DOHH2 (cell line): Measurements from ENCODE around the gene SMC1B.

Source experiments
- H3F3A ChIP-seq: fragments of 200-600 bp; sonication (generic), shearing (Covaris generic); 2 replicates; pipeline ENCODE4 v1.6.0; 2016; ENCODE audit warnings: antibody characterized with exemption, mild to moderate bottlenecking; ENCODE audit not compliant: control insufficient read depth, insufficient read depth
- H3K27ac ChIP-seq: fragments of 200-600 bp; sonication (generic); 2 replicates; pipeline ENCODE4 v1.5.1; 2014; ENCODE audit warnings: low read depth, mild to moderate bottlenecking, low read length, moderate library complexity
- H3K27me3 ChIP-seq: fragments of 200-600 bp; sonication (generic); 2 replicates; pipeline ENCODE4 v1.6.1; 2014; ENCODE audit warnings: mild to moderate bottlenecking, low read length, mixed read lengths; ENCODE audit not compliant: control insufficient read depth
- H3K36me3 ChIP-seq: fragments of 200-600 bp; sonication (generic); 2 replicates; pipeline ENCODE4 v1.6.1; 2014; ENCODE audit warnings: mild to moderate bottlenecking, low read length, moderate library complexity, mixed read lengths; ENCODE audit not compliant: control insufficient read depth
- H3K4me1 ChIP-seq: fragments of 200-600 bp; sonication (generic); 2 replicates; pipeline ENCODE4 v1.6.1; 2014; ENCODE audit warnings: mild to moderate bottlenecking, low read length, mixed read lengths; ENCODE audit not compliant: control insufficient read depth
- H3K4me2 ChIP-seq: fragments of 200-600 bp; sonication (generic); 2 replicates; pipeline ENCODE4 v1.6.0; 2014; ENCODE audit warnings: mild to moderate bottlenecking, low read length, moderate library complexity
- H3K4me3 ChIP-seq: fragments of 200-600 bp; sonication (generic); 2 replicates; pipeline ENCODE4 v1.5.1; 2014; ENCODE audit warnings: mild to moderate bottlenecking, low read length, mixed read lengths
- H3K79me2 ChIP-seq: fragments of 200-600 bp; sonication (generic); 2 replicates; pipeline ENCODE4 v1.6.1; 2014; ENCODE audit warnings: mild to moderate bottlenecking, low read length, mixed read lengths; ENCODE audit not compliant: control insufficient read depth
- H3K9me2 ChIP-seq: fragments of 200-600 bp; sonication (generic); replicated peaks from 2 replicates; pipeline ENCODE4 v1.6.1; 2014; ENCODE audit warnings: mild to moderate bottlenecking, low read length, mixed read lengths; ENCODE audit not compliant: control insufficient read depth
- H3K9me3 ChIP-seq: fragments of 200-600 bp; sonication (generic); 2 replicates; pipeline ENCODE4 v1.6.1; 2014; ENCODE audit warnings: antibody characterized with exemption, low read length, mixed read lengths; ENCODE audit not compliant: control insufficient read depth, insufficient read depth
- H4K20me1 ChIP-seq: fragments of 200-600 bp; sonication (generic); 2 replicates; pipeline ENCODE4 v1.6.0; 2014; ENCODE audit warnings: low read depth, mild to moderate bottlenecking, antibody characterized with exemption, low read length, moderate library complexity; ENCODE audit not compliant: control insufficient read depth, insufficient read depth
- EZH2phosphoT487 ChIP-seq: fragments of 200-600 bp; sonication (generic); IDR thresholded peaks from 2 replicates; pipeline ENCODE4 v1.6.1; 2017; ENCODE audit warnings: borderline replicate concordance, mild to moderate bottlenecking, antibody characterized with exemption, low read length, moderate library complexity, mixed read lengths
- TF ChIP-seq, protein P1 (sequence below): fragments of 200-600 bp; sonication (generic); IDR thresholded peaks from one replicate; pipeline ENCODE4 v1.5.1; 2014; ENCODE audit warnings: antibody characterized with exemption, mild to moderate bottlenecking, low read depth, low read length; ENCODE audit not compliant: poor library complexity, severe bottlenecking

SMC1B gene

DNA sequence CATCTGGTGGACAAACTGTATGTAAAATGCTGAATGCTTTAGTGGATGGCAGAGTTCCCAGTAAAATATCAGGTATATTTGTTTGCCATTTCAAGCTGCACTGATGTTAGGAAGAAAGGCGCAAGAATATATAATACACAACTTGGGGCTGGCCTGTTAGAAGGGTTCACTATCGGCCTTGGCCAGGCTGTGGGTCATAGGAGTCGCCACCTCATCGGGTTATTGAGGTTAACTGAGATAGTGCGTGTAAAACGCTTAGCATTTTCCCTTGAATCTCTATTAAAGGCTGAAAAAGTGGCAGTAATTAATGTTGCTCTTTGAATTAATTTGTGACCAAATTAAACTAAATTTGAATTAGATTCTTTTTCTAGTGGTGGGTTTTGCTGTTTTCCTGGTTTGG is 98.6 kb downstream of the SMC1B start:
- Histone ChIP-seq H3K4me1 (peaks cover 30% of the 10 kb centered on the region), H3K9me2 (no peaks in the 10 kb centered on the region), H3K27ac (no peak overlapping the region), H3K36me3 (peaks cover 7% of the 10 kb centered on the region; the same call in 1 of the 2 replicates), H3K27me3 (no peaks in the 10 kb centered on the region), H4K20me1 (peaks cover 7% of the 10 kb centered on the region; the same call in 1 of the 2 replicates), H3K4me3 (no peak overlapping the region), H3K9me3 (no peaks in the 10 kb centered on the region), H3K4me2 (no peak overlapping the region), H3K79me2 (peaks cover 82% of the 10 kb centered on the region), H3F3A (no peaks in the 10 kb centered on the region; the same call in 1 of the 2 replicates)
- no peak for TF ChIP-seq EZH2phosphoT487
- TF ChIP-seq, protein P1, sequence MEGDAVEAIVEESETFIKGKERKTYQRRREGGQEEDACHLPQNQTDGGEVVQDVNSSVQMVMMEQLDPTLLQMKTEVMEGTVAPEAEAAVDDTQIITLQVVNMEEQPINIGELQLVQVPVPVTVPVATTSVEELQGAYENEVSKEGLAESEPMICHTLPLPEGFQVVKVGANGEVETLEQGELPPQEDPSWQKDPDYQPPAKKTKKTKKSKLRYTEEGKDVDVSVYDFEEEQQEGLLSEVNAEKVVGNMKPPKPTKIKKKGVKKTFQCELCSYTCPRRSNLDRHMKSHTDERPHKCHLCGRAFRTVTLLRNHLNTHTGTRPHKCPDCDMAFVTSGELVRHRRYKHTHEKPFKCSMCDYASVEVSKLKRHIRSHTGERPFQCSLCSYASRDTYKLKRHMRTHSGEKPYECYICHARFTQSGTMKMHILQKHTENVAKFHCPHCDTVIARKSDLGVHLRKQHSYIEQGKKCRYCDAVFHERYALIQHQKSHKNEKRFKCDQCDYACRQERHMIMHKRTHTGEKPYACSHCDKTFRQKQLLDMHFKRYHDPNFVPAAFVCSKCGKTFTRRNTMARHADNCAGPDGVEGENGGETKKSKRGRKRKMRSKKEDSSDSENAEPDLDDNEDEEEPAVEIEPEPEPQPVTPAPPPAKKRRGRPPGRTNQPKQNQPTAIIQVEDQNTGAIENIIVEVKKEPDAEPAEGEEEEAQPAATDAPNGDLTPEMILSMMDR, result no peak

DNA sequence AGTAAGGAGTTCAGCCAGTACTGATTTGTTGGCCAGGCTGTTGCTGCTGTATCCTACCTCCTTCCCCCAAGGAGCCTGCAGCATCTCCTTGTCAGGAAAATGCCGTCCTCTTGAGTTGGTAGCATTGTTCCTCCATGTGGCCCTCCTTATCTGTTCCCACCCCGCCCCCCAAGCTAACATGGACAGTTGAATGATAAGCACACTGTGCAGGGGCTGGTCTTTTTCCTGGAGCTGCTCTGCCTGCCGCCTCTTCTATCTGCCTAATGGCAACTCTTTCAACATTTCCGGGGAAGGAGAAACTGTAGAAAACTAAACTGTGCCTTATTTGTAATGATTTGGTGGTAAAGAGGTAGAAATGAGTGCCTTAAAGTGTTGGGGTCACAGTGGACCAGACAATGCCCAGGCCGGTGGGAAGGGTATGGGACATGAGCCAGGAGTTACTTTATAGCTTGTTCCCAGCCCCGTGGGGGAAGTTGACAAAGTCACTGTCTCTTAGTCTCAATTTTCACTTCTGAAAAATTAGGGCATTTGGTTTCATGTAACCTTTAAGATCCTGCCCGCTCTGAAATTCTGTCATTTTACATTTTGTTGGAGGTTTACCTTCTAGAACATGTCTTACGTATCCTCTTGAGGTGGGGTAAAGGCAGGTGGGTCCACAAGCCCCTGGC is 99.2 kb downstream of the SMC1B start:
- Histone ChIP-seq H3K36me3 (peaks cover 7% of the 10 kb centered on the region; the same call in 1 of the 2 replicates), H3K9me2 (no peaks in the 10 kb centered on the region), H3F3A (no peaks in the 10 kb centered on the region; the same call in 1 of the 2 replicates), H4K20me1 (peaks cover 7% of the 10 kb centered on the region; the same call in 1 of the 2 replicates), H3K9me3 (no peaks in the 10 kb centered on the region), H3K79me2 (peaks cover 76% of the 10 kb centered on the region), H3K4me3 (no peak overlapping the region), H3K4me2 (no peak overlapping the region), H3K27me3 (no peaks in the 10 kb centered on the region), H3K4me1 (peaks cover 30% of the 10 kb centered on the region), H3K27ac (no peak overlapping the region)
- TF ChIP-seq, protein P1, result no peak
- no peak for TF ChIP-seq EZH2phosphoT487

DNA sequence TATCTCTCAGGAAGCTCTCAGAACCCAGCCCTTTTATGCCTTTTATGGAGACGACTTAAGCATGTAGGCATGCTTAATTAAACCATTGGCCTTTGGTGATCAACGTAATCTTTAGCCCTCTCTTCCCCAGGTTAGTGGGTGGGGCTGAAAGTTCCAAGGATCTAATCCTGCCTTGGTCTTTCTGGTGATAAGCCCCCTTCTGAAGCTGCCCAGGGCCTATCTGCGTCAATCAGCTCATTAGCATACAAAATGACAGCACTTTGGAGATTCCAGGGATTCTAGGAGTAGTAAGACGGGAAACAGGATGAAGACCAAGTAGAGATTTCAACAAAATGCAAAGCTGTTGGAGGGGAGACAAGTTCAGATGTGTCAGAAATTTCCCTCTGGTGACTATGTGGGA is 100.5 kb downstream of the SMC1B start:
- peaks cover 63% of the 10 kb centered on the region for H3K79me2 ChIP-seq
- H3K4me3 ChIP-seq, result no peak overlapping the region
- no peaks in the 10 kb centered on the region for H3K27me3 ChIP-seq
- H3K4me2 ChIP-seq, result no peak overlapping the region
- H3K27ac ChIP-seq, result no peak overlapping the region
- H3F3A ChIP-seq, result no peaks in the 10 kb centered on the region; the same call in 1 of the 2 replicates
- H3K9me3 ChIP-seq, result no peaks in the 10 kb centered on the region
- TF ChIP-seq EZH2phosphoT487, result no peak
- TF ChIP-seq, protein P1, result no peak
- peaks cover 7% of the 10 kb centered on the region; the same call in 1 of the 2 replicates for H3K36me3 ChIP-seq
- peaks cover 7% of the 10 kb centered on the region; the same call in 1 of the 2 replicates for H4K20me1 ChIP-seq
- H3K4me1 ChIP-seq, result peaks cover 24% of the 10 kb centered on the region
- no peaks in the 10 kb centered on the region for H3K9me2 ChIP-seq
